ENCODE results near the gene SLC22A17. TPM values are rescaled to one million over a fixed set of nuclear protein-coding genes. Genes with fewer than 3 reads are reported as not detected.

The SLC22A17 gene
- total and polyA plus RNA-seq, 9 donors, result 8.9 to 48.0 (median 34.3) TPM

DNA sequence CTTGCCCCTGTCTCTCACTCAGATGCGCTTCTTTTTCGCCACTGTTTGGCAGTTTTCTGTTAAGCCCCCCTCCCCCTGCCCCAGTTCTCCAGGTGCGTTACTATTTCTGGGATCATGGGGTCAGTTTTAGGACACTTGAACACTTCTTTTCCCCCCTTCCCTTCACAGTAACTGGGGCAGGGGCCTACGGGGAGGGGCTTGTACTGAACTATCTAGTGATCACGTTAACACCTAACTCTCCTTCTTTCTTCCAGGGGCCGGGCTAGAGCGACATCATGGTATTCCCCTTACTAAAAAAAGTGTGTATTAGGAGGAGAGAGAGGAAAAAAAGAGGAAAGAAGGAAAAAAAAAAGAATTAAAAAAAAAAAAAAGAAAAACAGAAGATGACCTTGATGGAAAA is 27.7 kb downstream of the SLC22A17 start:
- Histone ChIP-seq H3K36me3 (no peaks in the 10 kb centered on the region), H3K9me3 (no peaks in the 10 kb centered on the region), H3K4me3 (no peak overlapping the region), H3K27me3 (no peaks in the 10 kb centered on the region), H3K27ac (no peak overlapping the region), H3K4me1 (ENCODE audit: insufficient read depth) (peaks cover 10% of the 10 kb centered on the region)
- TF ChIP-seq, protein P1, sequence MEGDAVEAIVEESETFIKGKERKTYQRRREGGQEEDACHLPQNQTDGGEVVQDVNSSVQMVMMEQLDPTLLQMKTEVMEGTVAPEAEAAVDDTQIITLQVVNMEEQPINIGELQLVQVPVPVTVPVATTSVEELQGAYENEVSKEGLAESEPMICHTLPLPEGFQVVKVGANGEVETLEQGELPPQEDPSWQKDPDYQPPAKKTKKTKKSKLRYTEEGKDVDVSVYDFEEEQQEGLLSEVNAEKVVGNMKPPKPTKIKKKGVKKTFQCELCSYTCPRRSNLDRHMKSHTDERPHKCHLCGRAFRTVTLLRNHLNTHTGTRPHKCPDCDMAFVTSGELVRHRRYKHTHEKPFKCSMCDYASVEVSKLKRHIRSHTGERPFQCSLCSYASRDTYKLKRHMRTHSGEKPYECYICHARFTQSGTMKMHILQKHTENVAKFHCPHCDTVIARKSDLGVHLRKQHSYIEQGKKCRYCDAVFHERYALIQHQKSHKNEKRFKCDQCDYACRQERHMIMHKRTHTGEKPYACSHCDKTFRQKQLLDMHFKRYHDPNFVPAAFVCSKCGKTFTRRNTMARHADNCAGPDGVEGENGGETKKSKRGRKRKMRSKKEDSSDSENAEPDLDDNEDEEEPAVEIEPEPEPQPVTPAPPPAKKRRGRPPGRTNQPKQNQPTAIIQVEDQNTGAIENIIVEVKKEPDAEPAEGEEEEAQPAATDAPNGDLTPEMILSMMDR (IDR thresholded peaks at IDR 0.05), result no peak
- TF ChIP-seq EP300 (IDR thresholded peaks at IDR 0.05) (no peak), POLR2A (IDR thresholded peaks at IDR 0.05) (no peak)
- 43 to 63% (median 43%) methylated on average over 7 of the region's 7 CpGs for WGBS, 3 donors
- no peak for DNase-seq
- intact Hi-C loops (cut with DNase I), result loop anchor here (5.0 to 10.0 kb wide), 6 partner anchors 52 to 240 kb away; partner anchors contain the start of genes NGDN (in 3 of the 4), CMTM5 (in 2 of the 4), AP1G2 (in 1 of the 4) and THTPA (in 1 of the 4)

DNA sequence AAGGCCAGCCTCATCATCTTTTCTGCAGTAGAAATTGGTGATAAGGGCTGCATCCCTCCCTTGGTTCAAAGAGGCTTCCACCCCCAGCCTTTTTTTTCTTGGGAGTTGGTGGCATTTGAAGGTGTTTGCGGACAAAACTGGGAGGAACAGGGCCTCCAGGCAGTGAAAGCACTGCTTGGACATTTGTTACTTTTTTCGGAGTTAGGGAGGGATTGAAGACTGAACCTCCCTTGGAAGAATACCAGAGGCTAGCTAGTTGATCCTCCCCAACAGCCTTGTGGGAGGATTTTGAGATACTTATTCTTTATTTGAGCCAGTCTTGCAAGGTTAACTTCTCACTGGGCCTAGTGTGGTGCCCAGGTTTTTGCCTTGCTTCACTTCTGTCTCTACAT is 28.2 kb downstream of the SLC22A17 start:
- no peaks in the 10 kb centered on the region for H3K9me3 ChIP-seq
- H3K4me3 ChIP-seq, result no peak overlapping the region
- H3K36me3 ChIP-seq, result no peaks in the 10 kb centered on the region
- peaks cover 10% of the 10 kb centered on the region for H3K4me1 ChIP-seq (ENCODE audit: insufficient read depth)
- H3K27ac ChIP-seq, result no peak overlapping the region
- 10 to 25% (median 24%) methylated on average over 2 of the region's 2 CpGs for WGBS, 3 donors
- no peak for DNase-seq
- intact Hi-C loops (cut with DNase I), result loop anchor here (10.0 kb wide), 4 partner anchors 140 to 240 kb away; partner anchors contain the start of genes NGDN (in 3 of the 4), AP1G2 (in 1 of the 4), THTPA (in 1 of the 4) and ZFHX2 (in 1 of the 4)
- H3K27me3 ChIP-seq, result no peaks in the 10 kb centered on the region
- TF ChIP-seq EP300 (IDR thresholded peaks at IDR 0.05) (no peak), POLR2A (IDR thresholded peaks at IDR 0.05) (no peak)
- TF ChIP-seq, protein P1 (IDR thresholded peaks at IDR 0.05), result no peak

DNA sequence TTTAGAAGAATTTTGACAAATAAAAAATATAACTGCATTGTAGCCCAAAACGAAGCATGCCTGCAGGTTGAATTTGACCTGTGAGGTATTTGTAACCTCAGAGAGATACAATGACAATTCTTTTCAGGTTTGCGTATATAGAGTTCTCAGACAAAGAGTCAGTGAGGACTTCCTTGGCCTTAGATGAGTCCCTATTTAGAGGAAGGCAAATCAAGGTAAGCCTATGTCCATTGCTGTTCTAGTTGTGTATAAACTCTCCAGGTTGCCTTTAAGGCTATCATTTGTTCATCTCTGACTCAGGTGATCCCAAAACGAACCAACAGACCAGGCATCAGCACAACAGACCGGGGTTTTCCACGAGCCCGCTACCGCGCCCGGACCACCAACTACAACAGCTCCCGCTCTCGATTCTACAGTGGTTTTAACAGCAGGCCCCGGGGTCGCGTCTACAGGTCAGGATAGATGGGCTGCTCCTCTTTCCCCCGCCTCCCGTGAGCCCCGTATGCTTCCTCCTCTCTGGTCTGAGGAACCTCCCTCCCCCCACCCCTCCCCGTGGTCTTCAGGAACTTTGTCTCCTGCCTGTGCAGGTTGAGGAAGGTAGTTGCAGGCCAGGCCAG is 28.7 kb downstream of the SLC22A17 start:
- Histone ChIP-seq H3K27me3 (no peaks in the 10 kb centered on the region), H3K4me3 (no peak overlapping the region), H3K36me3 (no peaks in the 10 kb centered on the region), H3K4me1 (ENCODE audit: insufficient read depth) (peaks cover 10% of the 10 kb centered on the region), H3K9me3 (no peaks in the 10 kb centered on the region), H3K27ac (no peak overlapping the region)
- intact Hi-C loops (cut with DNase I), result loop anchor here (10.0 kb wide), 4 partner anchors 141 to 241 kb away; partner anchors contain the start of genes NGDN (in 3 of the 4), AP1G2 (in 1 of the 4), THTPA (in 1 of the 4) and ZFHX2 (in 1 of the 4)
- WGBS, 3 donors, result 56 to 67% (median 65%) methylated on average over 18 of the region's 18 CpGs
- DNase-seq, result no peak
- TF ChIP-seq POLR2A (IDR thresholded peaks at IDR 0.05), result no peak
- TF ChIP-seq, protein P1 (IDR thresholded peaks at IDR 0.05), result no peak
- no peak for TF ChIP-seq EP300 (IDR thresholded peaks at IDR 0.05)

DNA sequence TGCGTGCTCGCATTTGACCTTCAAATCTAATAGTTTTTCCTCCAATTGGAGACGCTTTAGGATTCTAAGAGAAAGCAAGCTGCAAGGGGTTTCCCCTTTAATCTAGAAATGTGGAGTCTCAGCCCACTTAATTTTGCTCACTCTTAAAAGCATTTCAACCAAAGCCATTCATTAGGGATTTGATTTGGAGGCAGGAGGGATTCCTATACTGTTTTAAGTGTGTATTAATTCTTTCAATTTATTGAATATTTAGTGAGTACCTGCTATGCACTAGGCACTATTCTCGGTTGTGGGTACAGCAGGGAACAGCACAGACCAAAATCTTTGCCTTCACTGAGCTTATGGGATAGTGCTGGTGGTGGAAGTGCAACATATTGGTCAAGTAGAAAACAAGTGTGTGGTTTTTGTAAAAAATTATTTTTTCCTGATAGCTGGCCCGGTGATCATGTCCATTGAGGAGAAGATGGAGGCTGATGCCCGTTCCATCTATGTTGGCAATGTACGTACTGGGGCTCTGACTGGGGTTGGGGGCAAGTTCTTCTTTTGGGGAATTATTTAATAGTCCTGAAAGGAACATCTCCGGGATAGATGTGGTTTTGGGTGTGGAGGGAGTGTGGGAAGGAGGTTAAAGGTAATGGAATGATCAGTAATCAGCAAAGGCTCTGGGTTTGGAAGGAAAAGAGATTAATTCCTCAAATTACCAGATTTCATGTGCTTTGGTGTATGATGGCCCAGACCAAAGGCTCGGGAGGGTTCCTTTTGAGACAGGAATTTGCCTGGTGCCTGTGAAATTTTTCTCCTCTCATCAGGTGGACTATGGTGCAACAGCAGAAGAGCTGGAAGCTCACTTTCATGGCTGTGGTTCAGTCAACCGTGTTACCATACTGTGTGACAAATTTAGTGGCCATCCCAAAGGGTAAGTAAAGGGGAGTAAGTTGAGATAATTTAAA is 29.8 kb downstream of the SLC22A17 start:
- H3K9me3 ChIP-seq, result no peaks in the 10 kb centered on the region
- TF ChIP-seq POLR2A (IDR thresholded peaks at IDR 0.05) (no peak), EP300 (IDR thresholded peaks at IDR 0.05) (no peak)
- no peak for DNase-seq
- 33 to 34% (median 33%) methylated on average over 10 of the region's 10 CpGs for WGBS, 3 donors
- H3K4me1 ChIP-seq (ENCODE audit: insufficient read depth), result peaks cover 10% of the 10 kb centered on the region
- peak overlapping the region; percentile 81 for H3K4me3 ChIP-seq
- H3K27ac ChIP-seq, result peak overlapping the region in 1 of 2 donors; percentile 76
- intact Hi-C loops (cut with DNase I), result loop anchor here (10.0 kb wide), 4 partner anchors 142 to 242 kb away; partner anchors contain the start of genes NGDN (in 3 of the 4), AP1G2 (in 1 of the 4), THTPA (in 1 of the 4) and ZFHX2 (in 1 of the 4)
- H3K27me3 ChIP-seq, result no peaks in the 10 kb centered on the region
- no peaks in the 10 kb centered on the region for H3K36me3 ChIP-seq

All from ovary (tissue), 9 donors.